ENCODE measurements around the gene MRTFA.

DNA sequence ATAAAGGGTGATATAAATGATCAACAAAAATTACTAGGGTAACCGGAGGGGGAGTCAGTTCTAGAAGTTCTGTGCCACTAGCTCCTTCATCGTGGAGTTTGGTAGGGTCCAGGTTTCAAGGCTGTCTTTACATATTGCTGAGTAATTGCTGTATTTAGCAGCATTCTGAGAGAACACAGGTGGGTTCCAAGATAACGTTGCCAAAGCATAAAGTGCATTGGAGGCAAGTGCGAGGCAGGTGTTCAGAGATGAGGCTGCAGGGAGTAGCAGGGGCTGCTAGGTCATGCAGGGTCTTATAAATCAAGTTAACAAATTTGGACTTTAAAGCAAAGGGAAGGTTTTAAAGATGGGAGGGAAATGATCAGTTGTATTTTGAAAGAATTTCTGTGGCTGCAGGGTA is 248.3 kb downstream of the MRTFA start:
- TF ChIP-seq EP300 (IDR thresholded peaks at IDR 0.05; ENCODE audit: borderline replicate concordance in 1 of 2, low read depth in 1 of 2, low read length in 1 of 2) = no peak
- TF ChIP-seq CTCF (IDR thresholded peaks at IDR 0.05) = no peak
- no peak for TF ChIP-seq EZH2phosphoT487 (IDR thresholded peaks at IDR 0.05; ENCODE audit: borderline replicate concordance, low read depth)
- TF ChIP-seq POLR2AphosphoS5 (IDR thresholded peaks at IDR 0.05; ENCODE audit: low read depth, low read length) = no peak
- no peak for TF ChIP-seq RAD21 (IDR thresholded peaks at IDR 0.05; ENCODE audit: low read length)
- TF ChIP-seq SMC3 (IDR thresholded peaks at IDR 0.05; ENCODE audit: low read depth, low read length) = no peak
- TF ChIP-seq, protein P1, sequence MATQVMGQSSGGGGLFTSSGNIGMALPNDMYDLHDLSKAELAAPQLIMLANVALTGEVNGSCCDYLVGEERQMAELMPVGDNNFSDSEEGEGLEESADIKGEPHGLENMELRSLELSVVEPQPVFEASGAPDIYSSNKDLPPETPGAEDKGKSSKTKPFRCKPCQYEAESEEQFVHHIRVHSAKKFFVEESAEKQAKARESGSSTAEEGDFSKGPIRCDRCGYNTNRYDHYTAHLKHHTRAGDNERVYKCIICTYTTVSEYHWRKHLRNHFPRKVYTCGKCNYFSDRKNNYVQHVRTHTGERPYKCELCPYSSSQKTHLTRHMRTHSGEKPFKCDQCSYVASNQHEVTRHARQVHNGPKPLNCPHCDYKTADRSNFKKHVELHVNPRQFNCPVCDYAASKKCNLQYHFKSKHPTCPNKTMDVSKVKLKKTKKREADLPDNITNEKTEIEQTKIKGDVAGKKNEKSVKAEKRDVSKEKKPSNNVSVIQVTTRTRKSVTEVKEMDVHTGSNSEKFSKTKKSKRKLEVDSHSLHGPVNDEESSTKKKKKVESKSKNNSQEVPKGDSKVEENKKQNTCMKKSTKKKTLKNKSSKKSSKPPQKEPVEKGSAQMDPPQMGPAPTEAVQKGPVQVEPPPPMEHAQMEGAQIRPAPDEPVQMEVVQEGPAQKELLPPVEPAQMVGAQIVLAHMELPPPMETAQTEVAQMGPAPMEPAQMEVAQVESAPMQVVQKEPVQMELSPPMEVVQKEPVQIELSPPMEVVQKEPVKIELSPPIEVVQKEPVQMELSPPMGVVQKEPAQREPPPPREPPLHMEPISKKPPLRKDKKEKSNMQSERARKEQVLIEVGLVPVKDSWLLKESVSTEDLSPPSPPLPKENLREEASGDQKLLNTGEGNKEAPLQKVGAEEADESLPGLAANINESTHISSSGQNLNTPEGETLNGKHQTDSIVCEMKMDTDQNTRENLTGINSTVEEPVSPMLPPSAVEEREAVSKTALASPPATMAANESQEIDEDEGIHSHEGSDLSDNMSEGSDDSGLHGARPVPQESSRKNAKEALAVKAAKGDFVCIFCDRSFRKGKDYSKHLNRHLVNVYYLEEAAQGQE (IDR thresholded peaks at IDR 0.05; ENCODE audit: low read depth, low read length) = no peak
- TF ChIP-seq, protein P2, sequence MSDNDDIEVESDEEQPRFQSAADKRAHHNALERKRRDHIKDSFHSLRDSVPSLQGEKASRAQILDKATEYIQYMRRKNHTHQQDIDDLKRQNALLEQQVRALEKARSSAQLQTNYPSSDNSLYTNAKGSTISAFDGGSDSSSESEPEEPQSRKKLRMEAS (IDR thresholded peaks at IDR 0.05; ENCODE audit: low read depth) = no peak
- no peak for TF ChIP-seq PBX3 (IDR thresholded peaks at IDR 0.05)
- TF ChIP-seq TCF12 (IDR thresholded peaks at IDR 0.05) = no peak

Data from SK-N-SH (cell line).